Measurements from ENCODE around the gene PSMA2.

GRCh38 chr7:42880392-42880791 lies 51.6 kb downstream of the PSMA2 start:
- TF ChIP-seq CTCF (IDR thresholded peaks at IDR 0.05; ENCODE audit: poor library complexity) (no peak), EZH2 (IDR thresholded peaks at IDR 0.05; ENCODE audit: borderline replicate concordance) (no peak)
